GM12892 (cell line): Measurements from ENCODE around the gene PPP2R3B.
A peak's percentile ranks its signal among the peaks of the same experiment; 100 is the strongest.

Experiments
- DNase-seq: peaks from one replicate; pipeline ENCODE4 v3.0.0; 2011; ENCODE audit not compliant: insufficient read length
- FAIRE-seq: peaks from 2 replicates; lab custom pipeline; 2011; peaks lifted over from hg19 to GRCh38; lab: Jason Lieb, UNC
- POLR2A ChIP-seq: IDR thresholded peaks from 2 replicates; pipeline ENCODE4 v1.6.1; 2011; ENCODE audit warnings: low read depth, low read length, control low read depth
- POLR2AphosphoS5 ChIP-seq: IDR thresholded peaks from 2 replicates; pipeline ENCODE4 v1.6.1; 2011; ENCODE audit warnings: low read depth, low read length, control low read depth
- TAF1 ChIP-seq: IDR thresholded peaks from 2 replicates; pipeline ENCODE4 v1.6.1; 2011; ENCODE audit warnings: low read depth, mild to moderate bottlenecking, control low read depth, low read length, borderline replicate concordance

Gene PPP2R3B

GRCh38 chrX:367349-367748, 19.4 kb downstream of the PPP2R3B start:
- DNase-seq (no peak), FAIRE-seq (no peak)
- TF ChIP-seq TAF1 (no peak), POLR2AphosphoS5 (no peak), POLR2A (no peak)

- TF ChIP-seq TAF1 = no peak
- no peak for TF ChIP-seq POLR2AphosphoS5
- TF ChIP-seq POLR2A = no peak
- FAIRE-seq = no peak
- no peak for DNase-seq
These were observed 22.9 kb downstream of the PPP2R3B start for GRCh38 chrX:363621-364375.

GRCh38 chrX:362937-363620, 23.6 kb downstream of the PPP2R3B start:
- peak; percentile 17 for FAIRE-seq
- no peak for TF ChIP-seq POLR2AphosphoS5
- TF ChIP-seq POLR2A = no peak
- no peak for TF ChIP-seq TAF1
- DNase-seq = no peak

GRCh38 chrX:362351-362750, 24.4 kb downstream of the PPP2R3B start:
- FAIRE-seq = no peak
- TF ChIP-seq POLR2AphosphoS5 (no peak), POLR2A (no peak), TAF1 (no peak)

GRCh38 chrX:361231-362145, 25.2 kb downstream of the PPP2R3B start:
- no peak for FAIRE-seq
- TF ChIP-seq POLR2A = no peak
- TF ChIP-seq POLR2AphosphoS5 = no peak
- no peak for TF ChIP-seq TAF1
- DNase-seq = no peak

More at GRCh38 chrX:362351-362750, 24.4 kb downstream of the PPP2R3B start:
- DNase-seq = no peak

GRCh38 chrX:360496-361150, 26.1 kb downstream of the PPP2R3B start:
- FAIRE-seq = no peak
- DNase-seq = no peak
- TF ChIP-seq POLR2AphosphoS5 (no peak), POLR2A (no peak), TAF1 (no peak)

GRCh38 chrX:358651-359143, 28.0 kb downstream of the PPP2R3B start:
- no peak for FAIRE-seq
- no peak for DNase-seq
- TF ChIP-seq POLR2A = no peak
- no peak for TF ChIP-seq POLR2AphosphoS5
- TF ChIP-seq TAF1 = no peak

GRCh38 chrX:357693-358471, 28.8 kb downstream of the PPP2R3B start:
- DNase-seq = no peak
- FAIRE-seq = no peak
- TF ChIP-seq POLR2A (no peak), POLR2AphosphoS5 (no peak), TAF1 (no peak)

GRCh38 chrX:357035-357692, 29.5 kb downstream of the PPP2R3B start:
- TF ChIP-seq TAF1 = no peak
- no peak for TF ChIP-seq POLR2A
- no peak for TF ChIP-seq POLR2AphosphoS5
- FAIRE-seq (no peak), DNase-seq (no peak)

- TF ChIP-seq TAF1 (no peak), POLR2A (no peak), POLR2AphosphoS5 (no peak)
- FAIRE-seq (no peak), DNase-seq (no peak)
These were observed 30.2 kb downstream of the PPP2R3B start for GRCh38 chrX:356385-357034.
